ENCODE data around the gene OLFM1. TPM values are rescaled to one million over a fixed set of nuclear protein-coding genes. Genes with fewer than 3 reads are reported as not detected.

The OLFM1 gene
- total RNA-seq, 1 experiment from 2014 or later = 0.44 TPM

DNA sequence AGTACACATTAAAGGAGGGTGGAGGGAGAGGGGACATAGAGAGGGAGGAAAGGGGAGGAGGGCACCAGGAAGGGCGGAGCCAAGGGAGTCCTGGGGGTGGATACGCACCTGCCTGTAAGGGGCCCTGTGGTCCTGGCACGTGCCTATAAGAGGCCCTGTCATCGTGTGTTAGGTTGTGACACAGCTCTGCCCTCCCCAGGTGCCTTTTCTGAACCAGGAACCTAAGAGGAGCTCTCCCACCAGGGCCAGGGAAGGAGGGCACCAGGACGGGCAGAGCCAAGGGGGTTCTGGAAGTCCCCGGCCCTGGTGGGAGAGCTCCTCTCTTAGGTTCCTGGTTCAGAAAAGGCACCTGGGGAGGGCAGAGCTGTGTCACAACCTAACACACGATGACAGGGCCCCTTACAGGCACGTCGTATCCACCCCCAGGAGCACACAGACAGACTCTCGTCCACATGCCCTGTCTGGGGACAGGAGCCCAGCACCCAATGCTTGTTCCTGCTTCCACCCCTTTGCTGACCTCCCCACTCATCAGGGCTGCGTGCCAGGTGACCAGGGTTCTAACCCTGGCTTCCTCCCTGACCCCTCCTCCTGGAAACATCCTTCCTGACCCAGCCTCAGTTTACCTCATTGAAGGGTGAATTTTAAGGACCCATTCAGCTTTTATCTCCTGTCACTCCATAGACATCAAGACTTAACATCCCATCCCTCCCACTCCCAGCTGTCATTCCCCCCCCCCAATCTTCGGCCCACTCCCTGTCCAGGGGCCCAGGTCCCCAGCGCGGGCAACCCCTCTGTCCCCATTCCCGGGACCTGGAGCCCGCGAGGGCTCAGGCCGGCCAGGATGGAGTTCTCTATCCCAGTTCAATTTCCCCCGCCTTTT, 12.9 kb upstream of the OLFM1 start:
- Histone ChIP-seq H3F3A (ENCODE audit: low read length, unreplicated experiment) (no peaks in the 10 kb centered on the region), H3K4me1 (ENCODE audit: insufficient read depth, low read length) (no peaks in the 10 kb centered on the region), H3K79me2 (ENCODE audit: low read length) (no peaks in the 10 kb centered on the region), H3K9ac (ENCODE audit: low read length) (no peak overlapping the region), H3K4me3 (ENCODE audit: low read length) (no peak overlapping the region), H3K36me3 (ENCODE audit: low read depth, low read length) (no peaks in the 10 kb centered on the region), H3K4me2 (ENCODE audit: low read length) (no peak overlapping the region), H3K27ac (ENCODE audit: low read length) (no peak overlapping the region), H3K27me3 (ENCODE audit: low read length) (no peaks in the 10 kb centered on the region), H3K9me3 (ENCODE audit: low read length) (no peaks in the 10 kb centered on the region), H2AFZ (ENCODE audit: low read length) (no peak overlapping the region), H4K20me1 (ENCODE audit: low read length) (no peaks in the 10 kb centered on the region), H3K9me2 (replicated peaks; ENCODE audit: low read length) (no peaks in the 10 kb centered on the region)
- intact Hi-C loops (cut with micrococcal nuclease) = no loop called here
- no TSS peak for BruUV-seq (replicated peaks)
- TF ChIP-seq EZH2 (IDR thresholded peaks at IDR 0.05; ENCODE audit: low read length, unreplicated experiment) (no peak), EZH2phosphoT487 (IDR thresholded peaks at IDR 0.05; ENCODE audit: borderline replicate concordance, low read length) (no peak), CTCF (conservative IDR thresholded peaks at IDR 0.05; ENCODE audit: low read depth, low read length) (no peak)
- ChIA-PET CTCF (no interaction called here), POLR2A (ENCODE audit: unreplicated experiment) (no interaction called here)
- no peak for ATAC-seq
- no peak for DNase-seq

- no peaks in the 10 kb centered on the region for H3K9me2 ChIP-seq (replicated peaks; ENCODE audit: low read length)
- no peaks in the 10 kb centered on the region for H3K79me2 ChIP-seq (ENCODE audit: low read length)
- no peak overlapping the region for H3K27ac ChIP-seq (ENCODE audit: low read length)
- no peak for TF ChIP-seq EZH2 (IDR thresholded peaks at IDR 0.05; ENCODE audit: low read length, unreplicated experiment)
- no peak for TF ChIP-seq EZH2phosphoT487 (IDR thresholded peaks at IDR 0.05; ENCODE audit: borderline replicate concordance, low read length)
- TF ChIP-seq CTCF (conservative IDR thresholded peaks at IDR 0.05; ENCODE audit: low read depth, low read length) = no peak
- H3K27me3 ChIP-seq (ENCODE audit: low read length) = no peaks in the 10 kb centered on the region
- H3K36me3 ChIP-seq (ENCODE audit: low read depth, low read length) = no peaks in the 10 kb centered on the region
- H3K4me1 ChIP-seq (ENCODE audit: insufficient read depth, low read length) = no peaks in the 10 kb centered on the region
- DNase-seq (no peak), ATAC-seq (no peak)
- POLR2A ChIA-PET (ENCODE audit: unreplicated experiment) = no interaction called here
- intact Hi-C loops (cut with micrococcal nuclease) = no loop called here
- no peak overlapping the region for H2AFZ ChIP-seq (ENCODE audit: low read length)
- no peaks in the 10 kb centered on the region for H4K20me1 ChIP-seq (ENCODE audit: low read length)
- no peak overlapping the region for H3K4me3 ChIP-seq (ENCODE audit: low read length)
- H3K9ac ChIP-seq (ENCODE audit: low read length) = no peak overlapping the region
- H3K4me2 ChIP-seq (ENCODE audit: low read length) = no peak overlapping the region
- H3K9me3 ChIP-seq (ENCODE audit: low read length) = no peaks in the 10 kb centered on the region
- H3F3A ChIP-seq (ENCODE audit: low read length, unreplicated experiment) = no peaks in the 10 kb centered on the region
- CTCF ChIA-PET = no interaction called here
- BruUV-seq (replicated peaks) = no TSS peak
Measured at GRCh38 chr9:135075234-135076142, 12.0 kb upstream of the OLFM1 start.

All from PC-3 (cell line).